AG09319 (cell line): ENCODE data around the gene TBC1D21.

Experiments used
- DNase-seq: peaks from one replicate; pipeline ENCODE4 v3.0.0-alpha.2; 2010; ENCODE audit warnings: low read depth; ENCODE audit errors: extremely low read depth
- CTCF ChIP-seq: IDR thresholded peaks from 2 replicates; pipeline ENCODE4 v1.5.1; 2011; ENCODE audit warnings: low read depth, mild to moderate bottlenecking, inconsistent platforms, low read length, moderate library complexity

Gene TBC1D21

GRCh38 chr15:73923156-73923487 is 49.8 kb downstream of the TBC1D21 start:
- TF ChIP-seq CTCF: no peak
- DNase-seq: no peak

DNA sequence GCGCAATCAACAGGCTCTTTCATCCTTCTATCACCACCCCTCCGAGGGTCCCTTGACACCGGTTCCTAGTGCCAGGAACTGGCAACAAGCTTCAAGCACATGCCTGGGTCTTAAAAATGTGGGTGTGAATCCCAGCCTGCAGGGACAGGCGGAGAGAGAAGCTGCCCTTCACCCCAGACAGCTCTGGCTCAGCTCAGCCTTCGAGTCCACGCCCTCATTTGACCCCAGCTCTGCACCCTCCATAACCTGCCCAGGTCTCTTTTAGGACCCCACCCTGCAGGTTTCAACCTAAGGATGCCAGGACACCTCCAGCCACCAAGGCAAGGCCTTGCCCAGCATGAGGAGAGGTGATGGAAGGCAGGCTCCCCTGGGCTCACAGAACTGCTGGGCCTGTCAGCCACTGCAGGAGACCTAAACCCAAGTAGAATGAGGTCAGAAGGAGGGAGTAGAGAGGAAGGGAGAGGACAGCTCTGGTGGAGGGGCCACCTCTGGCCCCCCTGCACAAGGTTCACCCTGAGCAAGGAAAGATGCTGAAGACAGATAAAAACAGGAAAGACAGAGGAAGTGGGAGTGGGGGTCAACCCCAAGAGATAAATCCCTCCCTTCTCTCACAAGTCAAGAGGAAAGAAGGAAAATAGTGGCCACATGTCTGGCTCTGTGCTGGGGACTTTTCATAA is 50.3 kb downstream of the TBC1D21 start:
- DNase-seq: no peak
- TF ChIP-seq CTCF: no peak

GRCh38 chr15:73924171-73924921 is 51.0 kb downstream of the TBC1D21 start:
- DNase-seq: no peak
- no peak for TF ChIP-seq CTCF

DNA sequence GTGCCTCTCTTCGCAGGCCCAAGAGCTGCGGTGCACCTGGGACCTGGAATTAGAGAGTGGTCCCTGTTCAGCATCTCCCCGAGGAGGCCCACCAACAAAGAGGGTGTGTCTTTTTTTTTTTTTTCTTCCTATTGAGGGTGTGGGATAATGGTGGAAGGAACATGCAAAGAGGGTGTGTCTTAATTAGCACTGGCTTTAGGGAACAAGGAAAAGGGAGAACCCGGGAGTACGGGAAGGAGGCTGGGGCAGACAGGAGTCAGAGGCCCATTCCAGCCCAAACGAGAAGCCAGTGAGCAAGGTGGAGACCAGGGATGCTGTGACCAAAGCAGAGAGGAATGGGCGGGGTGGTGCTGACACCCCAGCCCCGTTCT is 52.5 kb downstream of the TBC1D21 start:
- DNase-seq: no peak

GRCh38 chr15:73926219-73927002 is 53.0 kb downstream of the TBC1D21 start, which contains the start of gene LOXL1:
LOXL1 (plus strand) TSS chr15:73926462; CDS start chr15:73926784, 322 bp downstream.
- no peak for DNase-seq
- no peak for TF ChIP-seq CTCF

More for the DNA sequence above, 52.5 kb downstream of the TBC1D21 start:
- TF ChIP-seq CTCF: no peak

DNA sequence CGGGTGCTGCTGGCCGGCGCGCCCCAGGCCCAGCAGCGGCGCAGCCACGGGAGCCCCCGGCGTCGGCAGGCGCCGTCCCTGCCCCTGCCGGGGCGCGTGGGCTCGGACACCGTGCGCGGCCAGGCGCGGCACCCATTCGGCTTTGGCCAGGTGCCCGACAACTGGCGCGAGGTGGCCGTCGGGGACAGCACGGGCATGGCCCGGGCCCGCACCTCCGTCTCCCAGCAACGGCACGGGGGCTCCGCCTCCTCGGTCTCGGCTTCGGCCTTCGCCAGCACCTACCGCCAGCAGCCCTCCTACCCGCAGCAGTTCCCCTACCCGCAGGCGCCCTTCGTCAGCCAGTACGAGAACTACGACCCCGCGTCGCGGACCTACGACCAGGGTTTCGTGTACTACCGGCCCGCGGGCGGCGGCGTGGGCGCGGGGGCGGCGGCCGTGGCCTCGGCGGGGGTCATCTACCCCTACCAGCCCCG is 53.7 kb downstream of the TBC1D21 start:
- TF ChIP-seq CTCF: no peak
- DNase-seq: no peak
